ENCODE data around the gene TGFBR3L. TPM values are rescaled to one million over a fixed set of nuclear protein-coding genes. Genes with fewer than 3 reads are reported as not detected.
"Not testable (repeated sequence)": the region's sequence is repeated elsewhere in the genome, so short reads cannot be mapped to it uniquely, and the experiment has no call there.

TGFBR3L gene
- total RNA-seq, 1 donor from 2014 or later = 1.6 TPM

DNA sequence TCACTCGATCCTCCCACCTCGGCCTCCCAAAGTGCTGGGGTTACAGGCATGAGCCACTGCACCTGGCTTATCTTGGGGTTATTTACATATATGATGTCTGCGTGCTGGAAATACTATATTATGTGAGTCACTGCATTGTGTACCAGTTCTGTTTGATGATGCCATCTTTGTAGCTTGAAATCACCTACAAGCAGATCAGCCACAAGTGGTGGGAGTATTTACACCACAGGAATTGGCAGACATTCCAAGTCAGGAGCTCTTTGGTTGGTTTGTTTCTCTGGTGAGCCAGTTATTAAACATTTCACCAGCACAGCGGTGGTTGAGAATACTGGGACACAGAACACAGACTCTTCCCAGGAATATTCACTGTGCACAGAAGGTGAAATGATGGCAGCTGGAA lies 33.3 kb downstream of the TGFBR3L start:
- H3K27ac ChIP-seq (ENCODE audit: low read depth, low read length) = no peak overlapping the region
- no peak overlapping the region for H3K9ac ChIP-seq (ENCODE audit: low read depth in 1 of 3, low read length in 3 of 3)
- peaks cover 21 to 27% (median 21%) of the 10 kb centered on the region in 3 donors for H3K4me1 ChIP-seq (ENCODE audit: control insufficient read depth in 3 of 3, insufficient read depth in 3 of 3, low read length in 3 of 3)
- no peaks in the 10 kb centered on the region for H3K9me3 ChIP-seq (ENCODE audit: control insufficient read depth in 3 of 3, low read length in 3 of 3)
- H3K27me3 ChIP-seq (ENCODE audit: control insufficient read depth in 3 of 3, insufficient read depth in 3 of 3, low read length in 3 of 3) = no peaks in the 10 kb centered on the region
- H3K4me3 ChIP-seq (ENCODE audit: low read length in 3 of 3) = no peak overlapping the region
- H3K36me3 ChIP-seq (ENCODE audit: control insufficient read depth in 3 of 3, insufficient read depth in 3 of 3, low read length in 3 of 3) = no peaks in the 10 kb centered on the region

DNA sequence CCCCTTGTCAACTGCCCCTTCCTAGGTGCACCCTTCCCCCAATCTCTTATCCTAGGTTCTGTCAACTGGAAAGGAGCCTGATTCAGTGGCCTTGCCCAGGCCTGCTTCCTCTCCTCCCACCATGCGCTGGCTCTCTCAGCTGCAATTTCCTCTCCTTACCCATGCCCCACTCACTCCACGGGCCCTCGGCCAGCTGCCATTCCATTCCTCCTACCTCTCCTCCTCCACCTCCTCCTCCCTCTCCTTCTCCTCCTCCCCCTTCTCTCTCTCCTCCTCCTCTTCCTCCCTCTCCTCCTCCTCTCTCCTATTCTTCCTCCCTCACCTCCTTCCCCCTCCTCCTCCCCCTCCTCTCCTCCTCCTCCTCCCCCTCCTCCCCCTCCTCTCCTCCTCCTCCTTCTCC lies 38.4 kb downstream of the TGFBR3L start:
- Histone ChIP-seq H3K27me3 (ENCODE audit: control insufficient read depth in 3 of 3, insufficient read depth in 3 of 3, low read length in 3 of 3) (no peaks in the 10 kb centered on the region), H3K27ac (ENCODE audit: low read depth, low read length) (no peak overlapping the region), H3K4me1 (ENCODE audit: control insufficient read depth in 3 of 3, insufficient read depth in 3 of 3, low read length in 3 of 3) (peaks cover 13 to 19% (median 14%) of the 10 kb centered on the region in 3 donors), H3K4me3 (ENCODE audit: low read length in 3 of 3) (no peak overlapping the region), H3K36me3 (ENCODE audit: control insufficient read depth in 3 of 3, insufficient read depth in 3 of 3, low read length in 3 of 3) (peaks cover 0 to 2% (median 0%) of the 10 kb centered on the region in 3 donors), H3K9me3 (ENCODE audit: control insufficient read depth in 3 of 3, low read length in 3 of 3) (no peaks in the 10 kb centered on the region), H3K9ac (ENCODE audit: low read depth in 1 of 3, low read length in 3 of 3) (peak overlapping the region in 1 of 3 donors; percentile 51)

DNA sequence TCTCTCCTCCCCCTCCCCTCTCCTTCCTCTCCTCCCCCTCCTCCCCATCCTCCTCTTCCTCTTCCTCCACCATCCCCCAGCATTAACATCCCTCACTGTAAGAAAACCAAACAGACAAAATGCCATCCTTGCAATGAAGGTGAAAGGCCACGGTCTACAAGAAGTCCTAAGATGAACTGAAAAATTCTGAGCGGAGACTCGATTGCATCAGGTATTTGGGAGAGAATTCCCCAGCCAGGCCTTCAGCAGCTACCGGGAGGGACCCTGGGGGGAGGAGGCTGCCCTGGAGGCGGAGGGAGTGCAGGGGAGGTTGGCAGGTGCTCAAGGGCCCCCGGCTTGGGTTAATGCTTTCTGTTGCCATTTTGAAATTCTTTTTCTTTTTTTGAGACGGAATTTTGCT lies 38.9 kb downstream of the TGFBR3L start:
- peaks cover 0 to 6% (median 3%) of the 10 kb centered on the region in 3 donors for H3K36me3 ChIP-seq (ENCODE audit: control insufficient read depth in 3 of 3, insufficient read depth in 3 of 3, low read length in 3 of 3)
- peaks cover 13 to 19% (median 14%) of the 10 kb centered on the region in 3 donors for H3K4me1 ChIP-seq (ENCODE audit: control insufficient read depth in 3 of 3, insufficient read depth in 3 of 3, low read length in 3 of 3)
- no peak overlapping the region for H3K4me3 ChIP-seq (ENCODE audit: low read length in 3 of 3)
- no peak overlapping the region for H3K27ac ChIP-seq (ENCODE audit: low read depth, low read length)
- no peaks in the 10 kb centered on the region for H3K9me3 ChIP-seq (ENCODE audit: control insufficient read depth in 3 of 3, low read length in 3 of 3)
- H3K9ac ChIP-seq (ENCODE audit: low read depth in 1 of 3, low read length in 3 of 3) = no peak overlapping the region
- no peaks in the 10 kb centered on the region for H3K27me3 ChIP-seq (ENCODE audit: control insufficient read depth in 3 of 3, insufficient read depth in 3 of 3, low read length in 3 of 3)

DNA sequence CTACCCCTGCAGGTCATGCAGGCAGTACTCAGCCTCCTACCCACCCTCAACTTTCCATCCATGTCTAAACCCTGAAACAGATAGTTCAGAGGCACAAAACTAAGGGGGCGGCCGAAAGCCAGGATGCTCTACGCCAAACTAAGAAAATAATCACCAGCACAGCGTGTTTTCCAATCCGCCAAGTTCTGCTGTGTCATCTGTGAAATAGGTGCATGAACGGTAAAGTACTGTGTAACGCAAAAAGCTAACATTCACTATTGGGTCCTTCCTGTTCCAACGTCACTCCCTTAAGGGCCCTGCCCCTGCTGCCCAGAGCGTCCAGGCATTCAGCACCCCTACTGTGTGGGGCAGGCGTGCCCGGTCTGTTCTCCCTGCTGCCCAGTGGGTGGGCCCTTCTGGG lies 41.1 kb downstream of the TGFBR3L start:
- H3K9me3 ChIP-seq (ENCODE audit: control insufficient read depth in 3 of 3, low read length in 3 of 3) = no peaks in the 10 kb centered on the region

DNA sequence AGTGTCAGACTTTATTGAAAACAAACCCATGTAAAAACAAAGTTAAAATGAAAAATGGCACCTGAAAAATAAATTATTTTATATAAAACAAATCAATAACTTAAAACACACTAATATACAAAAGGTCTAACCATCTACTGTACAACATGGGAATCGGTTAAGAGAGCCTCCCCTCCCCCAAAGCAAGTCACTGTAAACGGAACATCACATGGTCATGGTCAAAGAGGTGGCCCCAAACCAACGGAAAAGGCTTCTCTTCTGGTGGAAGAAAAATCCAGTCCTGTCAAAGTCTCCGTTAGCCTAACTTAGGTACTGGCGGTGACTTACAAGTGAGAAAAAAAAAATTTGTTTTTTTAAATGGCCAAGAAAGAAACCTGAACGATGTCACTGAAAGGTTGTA lies 44.6 kb downstream of the TGFBR3L start:
- no peaks in the 10 kb centered on the region for H3K4me1 ChIP-seq (ENCODE audit: control insufficient read depth in 3 of 3, insufficient read depth in 3 of 3, low read length in 3 of 3)
- no peaks in the 10 kb centered on the region for H3K9me3 ChIP-seq (ENCODE audit: control insufficient read depth in 3 of 3, low read length in 3 of 3)
- H3K36me3 ChIP-seq (ENCODE audit: control insufficient read depth in 3 of 3, insufficient read depth in 3 of 3, low read length in 3 of 3) = peaks cover 22 to 28% (median 25%) of the 10 kb centered on the region in 3 donors
- no peak overlapping the region for H3K4me3 ChIP-seq (ENCODE audit: low read length in 3 of 3)
- H3K9ac ChIP-seq (ENCODE audit: low read depth in 1 of 3, low read length in 3 of 3) = no peak overlapping the region
- H3K27me3 ChIP-seq (ENCODE audit: control insufficient read depth in 3 of 3, insufficient read depth in 3 of 3, low read length in 3 of 3) = no peaks in the 10 kb centered on the region
- no peak overlapping the region for H3K27ac ChIP-seq (ENCODE audit: low read depth, low read length)

More for the DNA sequence above, 41.1 kb downstream of the TGFBR3L start:
- Histone ChIP-seq H3K27me3 (ENCODE audit: control insufficient read depth in 3 of 3, insufficient read depth in 3 of 3, low read length in 3 of 3) (no peaks in the 10 kb centered on the region), H3K9ac (ENCODE audit: low read depth in 1 of 3, low read length in 3 of 3) (no peak overlapping the region), H3K27ac (ENCODE audit: low read depth, low read length) (no peak overlapping the region), H3K4me3 (ENCODE audit: low read length in 3 of 3) (no peak overlapping the region), H3K36me3 (ENCODE audit: control insufficient read depth in 3 of 3, insufficient read depth in 3 of 3, low read length in 3 of 3) (peaks cover 4 to 6% (median 6%) of the 10 kb centered on the region in 3 donors), H3K4me1 (ENCODE audit: control insufficient read depth in 3 of 3, insufficient read depth in 3 of 3, low read length in 3 of 3) (peaks cover 13 to 19% (median 14%) of the 10 kb centered on the region in 3 donors)

DNA sequence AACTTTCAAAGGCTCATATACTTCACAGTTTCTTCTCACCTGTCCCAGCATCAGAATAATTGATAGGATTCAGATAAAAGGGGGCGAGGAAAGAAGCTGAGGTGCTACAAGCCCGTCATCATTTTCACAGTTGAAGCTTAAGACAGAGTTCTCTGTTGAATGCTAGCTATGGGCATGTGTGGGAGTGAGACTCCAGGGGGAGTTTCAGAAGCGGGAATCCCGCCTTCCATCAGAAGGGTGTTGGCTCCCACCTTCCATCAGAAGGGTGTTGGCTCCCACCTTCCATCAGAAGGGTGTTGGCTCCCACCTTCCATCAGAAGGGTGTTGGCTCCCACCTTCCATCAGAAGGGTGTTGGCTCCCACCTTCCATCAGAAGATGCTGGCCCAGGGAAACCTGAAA lies 46.5 kb downstream of the TGFBR3L start:
- not testable (repeated sequence) for H3K4me3 ChIP-seq (ENCODE audit: low read length in 3 of 3); H3K9me3 ChIP-seq (ENCODE audit: control insufficient read depth in 3 of 3, low read length in 3 of 3); H3K27ac ChIP-seq (ENCODE audit: low read depth, low read length); H3K9ac ChIP-seq (ENCODE audit: low read depth in 1 of 3, low read length in 3 of 3); H3K4me1 ChIP-seq (ENCODE audit: control insufficient read depth in 3 of 3, insufficient read depth in 3 of 3, low read length in 3 of 3); H3K27me3 ChIP-seq (ENCODE audit: control insufficient read depth in 3 of 3, insufficient read depth in 3 of 3, low read length in 3 of 3)
- H3K36me3 ChIP-seq (ENCODE audit: control insufficient read depth in 3 of 3, insufficient read depth in 3 of 3, low read length in 3 of 3) = peaks cover 26 to 43% (median 30%) of the 10 kb centered on the region in 3 donors

DNA sequence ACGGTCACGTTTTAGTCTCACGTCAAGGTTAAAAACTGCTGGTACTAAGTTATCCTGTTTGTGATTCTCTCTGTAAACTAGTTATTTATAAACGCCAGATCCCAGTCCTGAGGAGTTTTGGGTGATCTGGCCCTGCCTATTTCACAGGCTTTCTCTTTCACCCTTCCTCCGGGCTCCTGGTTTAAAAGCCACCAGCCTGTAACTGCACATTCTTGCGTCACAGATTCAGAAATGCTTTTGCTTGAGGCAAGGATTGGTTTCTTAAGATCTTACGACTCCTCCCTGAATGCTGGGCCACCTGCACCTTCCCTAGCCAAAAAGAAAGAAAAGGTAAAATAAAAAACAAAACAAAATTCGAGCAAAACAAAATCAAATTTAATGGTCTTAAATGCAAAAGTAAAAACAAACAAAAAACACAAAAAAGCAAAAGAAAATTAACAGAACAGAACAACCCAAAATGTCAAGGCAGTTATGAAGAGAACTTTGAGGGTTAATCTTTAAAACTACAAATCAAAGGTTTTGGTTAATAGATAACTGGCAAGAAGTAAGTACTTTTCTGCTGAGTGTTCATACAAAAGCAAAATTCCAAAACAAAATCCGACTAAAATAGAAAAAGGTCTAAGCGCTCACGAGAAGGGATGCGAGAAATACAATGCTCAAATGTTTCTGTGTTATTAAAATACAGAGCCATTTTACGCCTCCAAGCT lies 47.4 kb downstream of the TGFBR3L start:
- H3K9ac ChIP-seq (ENCODE audit: low read depth in 1 of 3, low read length in 3 of 3) = no peak overlapping the region
- no peak overlapping the region for H3K27ac ChIP-seq (ENCODE audit: low read depth, low read length)
- H3K4me1 ChIP-seq (ENCODE audit: control insufficient read depth in 3 of 3, insufficient read depth in 3 of 3, low read length in 3 of 3) = no peaks in the 10 kb centered on the region
- no peaks in the 10 kb centered on the region for H3K9me3 ChIP-seq (ENCODE audit: control insufficient read depth in 3 of 3, low read length in 3 of 3)
- H3K4me3 ChIP-seq (ENCODE audit: low read length in 3 of 3) = no peak overlapping the region
- H3K27me3 ChIP-seq (ENCODE audit: control insufficient read depth in 3 of 3, insufficient read depth in 3 of 3, low read length in 3 of 3) = no peaks in the 10 kb centered on the region
- peaks cover 33 to 53% (median 37%) of the 10 kb centered on the region in 3 donors for H3K36me3 ChIP-seq (ENCODE audit: control insufficient read depth in 3 of 3, insufficient read depth in 3 of 3, low read length in 3 of 3)

DNA sequence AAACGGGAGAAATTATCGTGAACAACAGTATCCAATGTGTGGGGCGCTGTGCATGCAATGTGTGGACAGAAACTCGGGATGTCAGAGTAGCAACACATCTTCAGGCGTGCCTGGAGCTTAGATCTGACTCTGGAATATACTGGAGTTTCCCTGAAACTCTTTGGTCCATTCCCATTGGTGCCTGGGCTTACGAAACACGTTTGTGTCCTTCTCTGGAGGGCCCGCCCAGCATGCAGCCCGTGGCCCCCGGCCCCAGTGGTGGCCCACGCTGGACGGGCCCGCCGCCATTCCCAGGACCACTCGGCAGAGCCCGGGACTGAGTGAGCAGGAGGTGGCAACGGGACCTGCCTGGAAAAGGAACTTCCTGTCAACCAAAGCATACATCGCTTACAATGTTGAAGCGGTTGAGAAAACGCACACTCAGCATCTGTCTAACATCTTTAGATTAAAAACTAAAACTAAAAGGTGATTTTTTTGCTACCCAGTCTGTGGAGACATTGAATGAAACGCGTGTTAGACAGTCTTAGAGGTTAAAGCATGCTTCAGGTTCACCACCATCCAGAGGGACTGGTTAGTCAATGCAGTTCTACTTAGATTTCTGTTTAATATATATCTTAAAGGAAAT lies 48.1 kb downstream of the TGFBR3L start:
- Histone ChIP-seq H3K36me3 (ENCODE audit: control insufficient read depth in 3 of 3, insufficient read depth in 3 of 3, low read length in 3 of 3) (peaks cover 40 to 59% (median 43%) of the 10 kb centered on the region in 3 donors), H3K27ac (ENCODE audit: low read depth, low read length) (no peak overlapping the region), H3K9ac (ENCODE audit: low read depth in 1 of 3, low read length in 3 of 3) (no peak overlapping the region), H3K27me3 (ENCODE audit: control insufficient read depth in 3 of 3, insufficient read depth in 3 of 3, low read length in 3 of 3) (no peaks in the 10 kb centered on the region), H3K9me3 (ENCODE audit: control insufficient read depth in 3 of 3, low read length in 3 of 3) (no peaks in the 10 kb centered on the region), H3K4me1 (ENCODE audit: control insufficient read depth in 3 of 3, insufficient read depth in 3 of 3, low read length in 3 of 3) (no peaks in the 10 kb centered on the region), H3K4me3 (ENCODE audit: low read length in 3 of 3) (no peak overlapping the region)

DNA sequence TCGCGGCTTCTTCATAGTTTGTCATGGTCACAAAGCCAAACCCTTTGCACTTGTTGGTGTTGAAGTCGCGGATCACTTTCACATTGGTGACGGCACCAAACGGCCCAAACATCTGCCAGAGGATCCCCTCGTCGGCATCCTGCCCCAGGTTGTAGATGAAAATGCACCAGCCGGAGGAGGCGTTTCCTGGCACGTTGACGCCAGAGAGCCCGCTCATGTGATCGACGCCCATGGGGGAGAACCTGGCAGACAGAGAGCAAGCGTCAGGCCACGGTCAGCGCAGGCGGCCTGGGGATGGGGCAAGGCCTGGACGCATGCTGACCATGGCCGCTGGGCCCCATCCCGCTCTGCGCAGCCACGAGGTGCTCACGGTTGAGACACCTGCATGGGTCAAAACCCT lies 48.9 kb downstream of the TGFBR3L start:
- Histone ChIP-seq H3K9me3 (ENCODE audit: control insufficient read depth in 3 of 3, low read length in 3 of 3) (no peaks in the 10 kb centered on the region), H3K4me1 (ENCODE audit: control insufficient read depth in 3 of 3, insufficient read depth in 3 of 3, low read length in 3 of 3) (no peaks in the 10 kb centered on the region), H3K9ac (ENCODE audit: low read depth in 1 of 3, low read length in 3 of 3) (no peak overlapping the region), H3K27ac (ENCODE audit: low read depth, low read length) (no peak overlapping the region), H3K4me3 (ENCODE audit: low read length in 3 of 3) (no peak overlapping the region), H3K36me3 (ENCODE audit: control insufficient read depth in 3 of 3, insufficient read depth in 3 of 3, low read length in 3 of 3) (peaks cover 44 to 59% (median 47%) of the 10 kb centered on the region in 3 donors), H3K27me3 (ENCODE audit: control insufficient read depth in 3 of 3, insufficient read depth in 3 of 3, low read length in 3 of 3) (no peaks in the 10 kb centered on the region)

DNA sequence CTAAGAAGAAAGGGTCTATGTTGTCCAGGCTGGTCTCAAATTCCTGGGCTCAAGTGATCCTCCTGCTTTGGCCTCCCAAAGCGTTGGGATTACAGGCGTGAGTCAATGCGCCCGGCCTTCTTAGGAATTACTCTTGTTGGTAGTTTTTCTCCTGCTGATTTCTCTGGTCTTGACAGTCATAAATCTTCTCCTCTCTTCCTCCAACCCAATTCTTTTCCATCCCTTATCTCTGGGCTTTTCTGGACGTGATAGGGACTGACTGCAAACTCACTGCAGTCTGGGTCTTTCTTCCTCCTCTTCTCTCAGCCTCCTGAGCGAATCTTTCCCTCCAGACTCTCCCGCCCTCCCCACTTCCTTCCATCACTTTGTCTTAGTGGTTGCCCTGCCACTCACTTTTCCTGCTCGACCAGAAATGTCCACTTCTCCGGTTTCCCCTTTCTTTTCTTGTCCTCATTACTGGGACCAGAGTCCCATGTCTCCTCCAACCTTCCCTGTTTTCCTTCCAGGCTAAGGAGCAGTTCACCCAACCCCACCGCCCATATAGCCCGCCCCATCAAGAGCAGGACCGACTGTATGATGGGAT lies 50.7 kb downstream of the TGFBR3L start:
- Histone ChIP-seq H3K27ac (ENCODE audit: low read depth, low read length) (no peak overlapping the region), H3K27me3 (ENCODE audit: control insufficient read depth in 3 of 3, insufficient read depth in 3 of 3, low read length in 3 of 3) (no peaks in the 10 kb centered on the region), H3K9me3 (ENCODE audit: control insufficient read depth in 3 of 3, low read length in 3 of 3) (no peaks in the 10 kb centered on the region), H3K9ac (ENCODE audit: low read depth in 1 of 3, low read length in 3 of 3) (no peak overlapping the region), H3K4me1 (ENCODE audit: control insufficient read depth in 3 of 3, insufficient read depth in 3 of 3, low read length in 3 of 3) (no peaks in the 10 kb centered on the region), H3K4me3 (ENCODE audit: low read length in 3 of 3) (no peak overlapping the region), H3K36me3 (ENCODE audit: control insufficient read depth in 3 of 3, insufficient read depth in 3 of 3, low read length in 3 of 3) (peaks cover 52 to 64% (median 52%) of the 10 kb centered on the region in 3 donors)
